NCI-H1092 (cell line): ENCODE measurements around the gene DHODH.
"Not testable (repeated sequence)": the region's sequence is repeated elsewhere in the genome, so short reads cannot be mapped to it uniquely, and the experiment has no call there.

Source experiments
- DNase-seq: peaks from one replicate; lab custom pipeline; 2025; lab: John Stamatoyannopoulos, UW

DHODH gene

GRCh38 chr16:72008424-72009216 is at the start of gene DHODH:
TSS of gene DHODH (plus strand) at chr16:72008744. CDS start at chr16:72008765, 21 bp downstream.
- peak; percentile 97 for DNase-seq

GRCh38 chr16:71961066-71962039 is 47.2 kb upstream of the DHODH start:
- DNase-seq: peak; percentile 73

- no peak for DNase-seq
Measured at GRCh38 chr16:71963125-71963875, 45.2 kb upstream of the DHODH start.

DNA sequence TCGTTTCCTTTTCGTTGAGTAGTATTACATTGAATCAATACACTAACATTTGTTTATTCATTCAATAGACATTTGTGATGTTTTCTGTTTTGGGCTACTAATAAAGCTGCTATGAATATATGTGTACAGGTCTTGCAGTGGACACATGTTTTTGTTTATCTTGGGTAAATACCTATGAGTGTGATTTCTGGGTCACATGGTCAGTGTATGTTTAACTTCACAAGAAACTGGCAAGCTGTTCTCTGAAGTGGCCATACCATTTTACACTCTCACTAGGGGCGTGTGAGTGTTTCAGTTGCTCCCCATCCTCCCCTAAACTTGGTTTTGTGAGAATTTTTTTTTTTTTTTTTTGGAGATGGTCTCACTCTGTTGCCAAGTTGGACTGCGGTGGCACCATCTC is 43.3 kb upstream of the DHODH start:
- no peak for DNase-seq

- no peak for DNase-seq
Measured at GRCh38 chr16:71966932-71967331, 41.6 kb upstream of the DHODH start.

- no peak for DNase-seq
Measured at GRCh38 chr16:71969353-71969752, 39.2 kb upstream of the DHODH start.

DNA sequence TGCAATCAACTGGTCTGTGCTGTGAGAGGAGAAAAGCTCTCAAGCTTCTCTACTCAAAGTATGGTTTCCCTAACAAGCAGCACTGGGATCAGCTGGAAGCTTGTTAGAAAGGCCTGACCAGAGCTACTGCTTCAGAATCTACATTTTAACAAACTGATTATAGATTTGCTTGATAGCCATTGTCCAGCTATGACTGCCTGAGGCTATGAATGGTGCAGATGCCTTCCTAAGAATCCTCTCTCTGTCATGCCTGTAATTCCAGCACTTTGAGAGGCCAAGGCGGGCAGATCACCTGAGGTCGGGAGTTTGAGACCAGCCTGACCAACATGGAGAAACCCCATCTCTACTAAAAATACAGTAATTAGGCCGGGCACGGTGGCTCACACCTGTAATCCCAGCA is 37.0 kb upstream of the DHODH start:
- no peak for DNase-seq

- DNase-seq: no peak
Measured at GRCh38 chr16:71972356-71972755, 36.2 kb upstream of the DHODH start.

DNA sequence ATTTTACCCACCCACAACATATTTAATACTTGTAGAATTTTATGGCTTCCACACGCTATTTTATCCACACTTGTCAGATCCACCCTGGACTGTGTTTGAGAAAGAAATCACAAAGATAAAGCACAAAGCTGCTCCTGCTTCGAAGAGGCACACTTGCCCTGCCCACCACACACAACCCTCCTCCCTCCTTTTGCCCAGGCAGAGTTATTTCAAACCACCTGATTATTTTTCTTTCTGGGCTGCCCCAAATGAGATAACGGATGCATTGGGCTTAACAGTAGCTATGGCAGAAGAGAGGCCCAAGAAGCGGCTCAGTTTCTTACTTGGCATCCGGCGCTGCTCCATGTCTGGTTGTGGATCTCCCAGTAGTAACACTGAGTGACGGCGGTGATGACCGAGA is 35.5 kb upstream of the DHODH start:
- DNase-seq: no peak

GRCh38 chr16:71974068-71974818 is 34.3 kb upstream of the DHODH start:
- no peak for DNase-seq

DNA sequence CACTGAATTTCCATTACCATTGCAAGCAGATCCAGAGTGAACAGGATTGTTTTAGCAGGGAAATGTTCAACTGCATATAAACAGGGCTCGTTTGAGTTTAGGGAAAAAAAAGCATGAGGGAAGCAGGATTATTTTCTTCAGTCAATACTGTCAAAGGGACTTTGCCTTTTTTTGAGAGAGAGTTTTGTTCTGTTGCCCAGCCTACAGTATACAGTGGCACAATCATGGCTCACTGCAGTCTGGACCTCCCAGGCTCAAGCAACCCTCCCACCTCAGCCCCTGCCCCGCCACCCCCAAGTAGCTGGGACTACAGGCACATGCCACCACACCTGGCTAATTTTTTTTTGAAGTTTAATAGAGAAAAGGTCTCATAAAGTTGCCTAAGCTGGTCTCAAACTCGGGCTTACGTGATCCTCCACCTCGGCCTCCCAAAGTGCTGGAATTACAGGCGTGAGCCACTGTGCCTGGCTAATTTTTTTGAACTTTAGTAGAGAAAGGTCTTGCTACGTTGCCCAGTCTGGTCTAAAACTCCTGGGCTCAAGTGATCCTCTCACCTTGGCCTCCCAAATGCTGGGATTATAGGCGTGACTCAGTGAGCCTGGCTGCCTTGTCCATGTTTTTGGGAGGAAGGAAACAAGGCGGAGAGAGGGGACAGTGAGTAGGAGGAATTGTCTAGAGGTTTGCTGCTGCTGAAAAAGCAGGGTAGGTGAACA is 23.1 kb upstream of the DHODH start:
- DNase-seq: no peak

DNA sequence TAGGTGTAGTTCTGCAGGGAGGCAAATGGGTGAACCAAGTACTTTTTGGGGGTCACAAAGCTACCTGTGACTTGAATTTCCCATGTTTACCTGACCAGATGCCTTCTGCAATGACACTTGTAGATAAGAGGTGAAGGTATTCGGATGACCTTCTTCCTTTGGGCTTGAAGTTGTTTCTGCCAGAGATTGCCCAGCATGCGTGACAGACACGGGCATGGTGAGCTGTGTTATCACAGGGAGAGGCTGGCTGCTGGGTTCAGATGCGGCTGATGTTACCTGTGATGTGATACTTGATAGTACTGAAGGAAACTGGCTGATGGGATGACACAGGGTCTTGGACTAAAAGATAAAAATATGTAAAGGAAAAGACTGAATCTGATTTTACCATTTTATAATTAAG is 22.4 kb upstream of the DHODH start:
- DNase-seq: no peak

DNA sequence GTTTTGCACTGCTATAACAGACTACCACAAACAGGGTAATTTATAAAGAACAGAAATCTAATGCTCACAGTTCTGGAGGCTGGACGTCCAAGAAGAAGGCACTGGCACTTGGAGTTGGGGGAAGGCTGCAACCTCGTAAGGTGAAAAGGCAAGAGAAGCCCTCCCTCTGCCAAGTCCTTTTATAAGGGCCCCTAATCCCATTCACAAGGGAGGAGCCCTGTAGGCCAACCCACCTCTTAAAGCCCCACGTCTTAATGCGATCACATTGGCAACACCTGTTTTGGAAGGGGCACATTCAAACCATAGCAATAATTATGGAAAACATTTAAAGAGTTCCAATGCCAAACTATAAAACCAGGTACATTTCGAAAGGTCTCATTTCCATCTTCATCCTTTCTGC is 13.5 kb upstream of the DHODH start:
- no peak for DNase-seq

- not testable (repeated sequence) for DNase-seq
Measured at GRCh38 chr16:71997578-71997977, 11.0 kb upstream of the DHODH start.

GRCh38 chr16:72001180-72001874 is 7.2 kb upstream of the DHODH start:
- no peak for DNase-seq

- DNase-seq: no peak
Measured at GRCh38 chr16:72002619-72003018, 5.9 kb upstream of the DHODH start.

GRCh38 chr16:72008065-72008423 is 500 bp upstream of the DHODH start:
- DNase-seq: not testable (repeated sequence)

DNA sequence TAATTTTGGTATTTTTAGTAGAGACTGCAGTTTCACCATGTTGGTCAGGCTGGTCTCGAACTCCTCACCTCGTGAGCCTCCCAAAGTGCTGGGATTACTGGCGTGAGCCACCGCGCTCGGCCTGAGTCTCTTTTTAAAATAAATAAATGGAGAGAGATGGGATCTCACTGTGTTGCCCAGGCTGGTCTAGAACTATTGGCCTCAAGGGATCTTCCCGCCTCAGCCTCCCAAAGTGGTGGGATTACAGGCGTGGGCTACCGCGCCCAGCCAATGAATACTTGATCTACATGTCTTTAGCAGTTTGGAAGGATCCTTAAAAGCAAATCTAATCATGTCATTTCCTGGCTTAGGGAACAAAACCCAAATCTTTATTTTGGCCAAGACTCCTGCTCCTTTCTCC is 1.2 kb downstream of the DHODH start:
- DNase-seq: no peak

GRCh38 chr16:72012607-72013006 is 4.1 kb downstream of the DHODH start:
- no peak for DNase-seq

GRCh38 chr16:72013389-72013788 is 4.8 kb downstream of the DHODH start:
- DNase-seq: no peak
